HepG2 (cell line): Measurements from ENCODE around the gene C22orf31. TPM values are rescaled to one million over a fixed set of nuclear protein-coding genes. Genes with fewer than 3 reads are reported as not detected.

Experiments used
- CAMTA2 ChIP-seq: sonication (generic); formaldehyde crosslinking; IDR thresholded peaks from 2 replicates; pipeline ENCODE4 v1.4.0; 2020; ENCODE audit warnings: mild to moderate bottlenecking, missing genetic modification reagents, borderline replicate concordance
- CBFB ChIP-seq: sonication (generic); formaldehyde crosslinking; IDR thresholded peaks from 2 replicates; pipeline ENCODE4 v1.4.0; 2020; ENCODE audit warnings: missing genetic modification reagents
- CBX5 ChIP-seq: sonication (generic); formaldehyde crosslinking; IDR thresholded peaks from 2 replicates; pipeline ENCODE4 v1.4.0; 2020; ENCODE audit warnings: missing genetic modification reagents, borderline replicate concordance
- ETV6 ChIP-seq: sonication (generic); formaldehyde crosslinking; conservative IDR thresholded peaks from 2 replicates; pipeline ENCODE4 v1.4.0; 2020; ENCODE audit warnings: missing genetic modification reagents
- GABPA ChIP-seq, 2 experiments: IDR thresholded peaks; 2 replicates each; pipeline ENCODE4 v1.6.1; 2011 to 2016; ENCODE audit warnings: low read depth in 2 of 2, low read length in 1 of 2, missing biosample characterization in 1 of 2, missing genetic modification characterization in 1 of 2
- GATAD2A ChIP-seq: IDR thresholded peaks from 2 replicates; pipeline ENCODE4 v1.6.1; 2016
- GTF3A ChIP-seq: sonication (generic); formaldehyde crosslinking; conservative IDR thresholded peaks from 2 replicates; pipeline ENCODE4 v1.4.0; 2020; ENCODE audit warnings: mild to moderate bottlenecking, missing genetic modification reagents
- HDAC1 ChIP-seq: sonication (generic); formaldehyde crosslinking; IDR thresholded peaks from 2 replicates; pipeline ENCODE4 v1.5.1; 2020; ENCODE audit warnings: mild to moderate bottlenecking, missing genetic modification reagents
- KLF12 ChIP-seq: sonication (generic); formaldehyde crosslinking; IDR thresholded peaks from 2 replicates; pipeline ENCODE4 v1.4.0; 2020; ENCODE audit warnings: missing genetic modification reagents, borderline replicate concordance
- RBM22 ChIP-seq: fragments of 200-400 bp; formaldehyde crosslinking; optimal IDR thresholded peaks from 2 replicates; pipeline ENCODE3; 2017; ENCODE audit warnings: mild to moderate bottlenecking, low read length, moderate library complexity
- RBM39 ChIP-seq: fragments of 200-400 bp; formaldehyde crosslinking; IDR thresholded peaks from one replicate; pipeline ENCODE4 v1.6.1; 2018; ENCODE audit warnings: antibody characterized with exemption, mild to moderate bottlenecking, low read depth, low read length; ENCODE audit not compliant: poor library complexity, severe bottlenecking
- SAFB2 ChIP-seq: sonication (generic); formaldehyde crosslinking; IDR thresholded peaks from 2 replicates; pipeline ENCODE4 v1.5.1; 2020; ENCODE audit warnings: missing genetic modification reagents, low read depth, mild to moderate bottlenecking, borderline replicate concordance
- YEATS2 ChIP-seq: sonication (generic); formaldehyde crosslinking; IDR thresholded peaks from 2 replicates; pipeline ENCODE4 v1.4.0; 2020; ENCODE audit warnings: missing genetic modification reagents, borderline replicate concordance
- ZBTB7A ChIP-seq: sonication (generic); formaldehyde crosslinking; IDR thresholded peaks from 2 replicates; pipeline ENCODE4 v1.8.0; 2022; ENCODE audit warnings: mild to moderate bottlenecking, missing genetic modification reagents
- ZFP36 ChIP-seq: fragments of 150-350 bp; IDR thresholded peaks from 2 replicates; pipeline ENCODE4 v1.6.1; 2018; ENCODE audit warnings: borderline replicate concordance, low read length, low read depth; ENCODE audit not compliant: partially characterized antibody
- ZFP62 ChIP-seq: sonication (generic); formaldehyde crosslinking; IDR thresholded peaks from 2 replicates; pipeline ENCODE4 v1.4.0; 2020; ENCODE audit warnings: missing genetic modification reagents
- ZNF138 ChIP-seq: sonication (generic); formaldehyde crosslinking; IDR thresholded peaks from 2 replicates; pipeline ENCODE4 v1.5.0; 2020; ENCODE audit warnings: mild to moderate bottlenecking, low read depth, missing genetic modification reagents
- ZNF292 ChIP-seq: sonication (generic); formaldehyde crosslinking; IDR thresholded peaks from 2 replicates; pipeline ENCODE4 v1.8.1; 2022; ENCODE audit warnings: mild to moderate bottlenecking, low read depth, missing genetic modification reagents, borderline replicate concordance
- ZNF496 ChIP-seq: sonication (generic); formaldehyde crosslinking; IDR thresholded peaks from 2 replicates; pipeline ENCODE4 v1.8.1; 2023; ENCODE audit warnings: mild to moderate bottlenecking, moderate library complexity, missing genetic modification reagents; ENCODE audit not compliant: insufficient replicate concordance
- ZNF530 ChIP-seq: sonication (generic); formaldehyde crosslinking; IDR thresholded peaks from 2 replicates; pipeline ENCODE4 v1.5.0; 2020; ENCODE audit warnings: low read depth, mild to moderate bottlenecking, missing genetic modification reagents
- ZNF670 ChIP-seq: sonication (generic); formaldehyde crosslinking; IDR thresholded peaks from 2 replicates; pipeline ENCODE4 v1.8.0; 2022; ENCODE audit warnings: mild to moderate bottlenecking, missing genetic modification reagents, borderline replicate concordance
- ZSCAN12 ChIP-seq: sonication (generic); formaldehyde crosslinking; IDR thresholded peaks from 2 replicates; pipeline ENCODE4 v1.9.0; 2021; ENCODE audit warnings: mild to moderate bottlenecking, missing genetic modification reagents
- polyA plus RNA-seq, 8 experiments: library from polyadenylated mRNA; depleted of rRNA in 3 of 8; stranded (reverse) in 7 of 8; unstranded in 1 of 8; fragments of >200 nt; fragmentation: Illumina TruSeq in 4 of 8; extraction: Trizol in 4 of 8; gene quantifications; 2 replicates each; pipeline versions ENCODE4 v1.2.1 to v1.2.3, GENCODE V29; 2011 to 2016; ENCODE audit warnings: low read depth in 4 of 8, missing spikeins in 1 of 8, mixed read lengths in 1 of 8; ENCODE audit not compliant: insufficient read depth in 1 of 8
- total RNA-seq, 5 experiments: library from RNA; depleted of rRNA; stranded (reverse); fragments of >200 nt; fragmentation: Illumina TruSeq; extraction: Trizol; gene quantifications; 2 replicates each; pipeline ENCODE4 v1.2.3, GENCODE V29; 2016; ENCODE audit warnings: low read depth in 1 of 5
- TF ChIP-seq, protein P1 (sequence below): sonication (generic); formaldehyde crosslinking; IDR thresholded peaks from 2 replicates; pipeline ENCODE4 v1.8.0; 2022; ENCODE audit warnings: low read depth, missing genetic modification reagents
- TF ChIP-seq, protein P2 (sequence below), 2 experiments: fragments of 450-650 bp in 1 of 2; sonication (generic) in 1 of 2; formaldehyde crosslinking; IDR thresholded peaks; 2 replicates each; pipeline versions ENCODE4 v1.5.0 to v1.8.0; 2020 to 2022; ENCODE audit warnings: mild to moderate bottlenecking in 1 of 2, missing genetic modification reagents in 1 of 2
- TF ChIP-seq, protein P3 (sequence below): sonication (generic); formaldehyde crosslinking; IDR thresholded peaks from 2 replicates; pipeline ENCODE4 v1.4.0; 2020; ENCODE audit warnings: missing genetic modification reagents
- TF ChIP-seq, protein P4 (sequence below): sonication (generic); formaldehyde crosslinking; IDR thresholded peaks from 2 replicates; pipeline ENCODE4 v1.5.0; 2020; ENCODE audit warnings: missing genetic modification reagents

The C22orf31 gene
- total and polyA plus RNA-seq, 2 of the 13 experiments (the other 11 are each of a cell fraction or from before 2014, with no cell fraction given), result not detected

DNA sequence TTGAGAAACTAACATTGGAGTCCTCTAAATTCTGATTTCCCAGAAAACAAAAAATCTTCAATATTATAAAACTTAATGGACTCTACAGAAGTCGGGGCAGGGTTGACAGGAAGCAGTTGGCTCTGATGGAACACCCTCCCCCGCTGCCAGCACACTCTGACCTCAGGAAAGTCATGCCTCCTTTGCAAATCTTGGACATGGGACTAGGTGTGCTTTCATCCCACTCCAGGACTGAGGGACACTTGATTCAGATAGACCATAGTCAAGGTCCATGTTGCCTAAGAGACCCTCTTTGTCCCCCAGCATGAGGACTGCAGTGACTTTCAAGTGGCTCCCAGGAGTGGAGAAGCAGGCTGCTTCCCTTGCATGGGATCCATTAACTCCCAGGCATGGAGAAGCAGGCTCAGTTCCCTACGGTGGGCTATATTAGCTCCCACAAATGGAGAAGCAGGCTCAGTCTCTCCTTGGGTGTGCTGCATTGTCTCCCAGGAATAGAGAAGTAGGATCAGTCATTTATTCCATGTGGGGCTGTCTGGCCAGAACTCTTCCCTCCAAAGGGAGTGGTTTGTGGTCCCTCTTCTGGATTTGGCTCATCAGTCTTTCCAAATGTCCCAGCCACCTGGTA, 38.3 kb downstream of the C22orf31 start (continued):
- TF ChIP-seq, protein P1, sequence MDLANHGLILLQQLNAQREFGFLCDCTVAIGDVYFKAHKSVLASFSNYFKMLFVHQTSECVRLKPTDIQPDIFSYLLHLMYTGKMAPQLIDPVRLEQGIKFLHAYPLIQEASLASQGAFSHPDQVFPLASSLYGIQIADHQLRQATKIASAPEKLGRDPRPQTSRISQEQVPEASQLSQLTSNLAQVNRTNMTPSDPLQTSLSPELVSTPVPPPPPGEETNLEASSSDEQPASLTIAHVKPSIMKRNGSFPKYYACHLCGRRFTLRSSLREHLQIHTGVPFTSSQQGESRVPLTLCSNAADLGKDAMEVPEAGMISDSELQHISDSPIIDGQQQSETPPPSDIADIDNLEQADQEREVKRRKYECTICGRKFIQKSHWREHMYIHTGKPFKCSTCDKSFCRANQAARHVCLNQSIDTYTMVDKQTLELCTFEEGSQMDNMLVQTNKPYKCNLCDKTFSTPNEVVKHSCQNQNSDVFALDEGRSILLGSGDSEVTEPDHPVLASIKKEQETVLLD (CRISPR knock-in tag), result no peak
- TF ChIP-seq, protein P2, sequence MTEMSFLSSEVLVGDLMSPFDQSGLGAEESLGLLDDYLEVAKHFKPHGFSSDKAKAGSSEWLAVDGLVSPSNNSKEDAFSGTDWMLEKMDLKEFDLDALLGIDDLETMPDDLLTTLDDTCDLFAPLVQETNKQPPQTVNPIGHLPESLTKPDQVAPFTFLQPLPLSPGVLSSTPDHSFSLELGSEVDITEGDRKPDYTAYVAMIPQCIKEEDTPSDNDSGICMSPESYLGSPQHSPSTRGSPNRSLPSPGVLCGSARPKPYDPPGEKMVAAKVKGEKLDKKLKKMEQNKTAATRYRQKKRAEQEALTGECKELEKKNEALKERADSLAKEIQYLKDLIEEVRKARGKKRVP (CRISPR knock-in tag; IDR thresholded peaks at IDR 0.05), result no peak
- no peak for TF ChIP-seq ETV6 (CRISPR knock-in tag)
- no peak for TF ChIP-seq ZNF670 (CRISPR knock-in tag)
- TF ChIP-seq CBX5, result no peak
- no peak for TF ChIP-seq ZNF138 (CRISPR knock-in tag)
- TF ChIP-seq, protein P3, sequence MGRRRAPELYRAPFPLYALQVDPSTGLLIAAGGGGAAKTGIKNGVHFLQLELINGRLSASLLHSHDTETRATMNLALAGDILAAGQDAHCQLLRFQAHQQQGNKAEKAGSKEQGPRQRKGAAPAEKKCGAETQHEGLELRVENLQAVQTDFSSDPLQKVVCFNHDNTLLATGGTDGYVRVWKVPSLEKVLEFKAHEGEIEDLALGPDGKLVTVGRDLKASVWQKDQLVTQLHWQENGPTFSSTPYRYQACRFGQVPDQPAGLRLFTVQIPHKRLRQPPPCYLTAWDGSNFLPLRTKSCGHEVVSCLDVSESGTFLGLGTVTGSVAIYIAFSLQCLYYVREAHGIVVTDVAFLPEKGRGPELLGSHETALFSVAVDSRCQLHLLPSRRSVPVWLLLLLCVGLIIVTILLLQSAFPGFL (CRISPR knock-in tag), result no peak
- peak; percentile 89 for TF ChIP-seq RBM22
- TF ChIP-seq RBM39, result no peak
- no peak for TF ChIP-seq ZNF496
- no peak for TF ChIP-seq ZBTB7A (CRISPR knock-in tag)
- peak; percentile 77 for TF ChIP-seq GATAD2A (CRISPR knock-in tag)
- 0 out of 2 replicates have a peak, but pooled peaks have one; percentile 62 for TF ChIP-seq CAMTA2
- TF ChIP-seq ZNF530 (CRISPR knock-in tag), result no peak
- TF ChIP-seq SAFB2 (CRISPR knock-in tag), result no peak
- TF ChIP-seq HDAC1 (CRISPR knock-in tag), result no peak; the same call in 1 of the 2 replicates
- TF ChIP-seq, protein P4, sequence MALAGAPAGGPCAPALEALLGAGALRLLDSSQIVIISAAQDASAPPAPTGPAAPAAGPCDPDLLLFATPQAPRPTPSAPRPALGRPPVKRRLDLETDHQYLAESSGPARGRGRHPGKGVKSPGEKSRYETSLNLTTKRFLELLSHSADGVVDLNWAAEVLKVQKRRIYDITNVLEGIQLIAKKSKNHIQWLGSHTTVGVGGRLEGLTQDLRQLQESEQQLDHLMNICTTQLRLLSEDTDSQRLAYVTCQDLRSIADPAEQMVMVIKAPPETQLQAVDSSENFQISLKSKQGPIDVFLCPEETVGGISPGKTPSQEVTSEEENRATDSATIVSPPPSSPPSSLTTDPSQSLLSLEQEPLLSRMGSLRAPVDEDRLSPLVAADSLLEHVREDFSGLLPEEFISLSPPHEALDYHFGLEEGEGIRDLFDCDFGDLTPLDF, result no peak
- TF ChIP-seq GTF3A, result no peak
- no peak for TF ChIP-seq ZNF292
- no peak for TF ChIP-seq ZSCAN12
- TF ChIP-seq GABPA (IDR thresholded peaks at IDR 0.05; ENCODE audit: low read depth, low read length), result no peak
- peak; percentile 11; the same call in 1 of the 2 replicates for TF ChIP-seq GABPA (CRISPR knock-in tag; IDR thresholded peaks at IDR 0.05; ENCODE audit: low read depth)
- TF ChIP-seq YEATS2 (CRISPR knock-in tag), result no peak
- no peak for TF ChIP-seq KLF12 (CRISPR knock-in tag)
- TF ChIP-seq CBFB (CRISPR knock-in tag), result no peak
- TF ChIP-seq ZFP62 (CRISPR knock-in tag), result no peak
- no peak for TF ChIP-seq ZFP36
